ENCODE results near the gene CREG1. TPM values are rescaled to one million over a fixed set of nuclear protein-coding genes. Genes with fewer than 3 reads are reported as not detected.

Gene CREG1
- total RNA-seq, 1 donor from 2014 or later, result 36.0 TPM

GRCh38 chr1:167512046-167512654 lies 41.4 kb downstream of the CREG1 start:
- Histone ChIP-seq H3K36me3 (ENCODE audit: insufficient read depth, low read length) (no peaks in the 10 kb centered on the region), H3K9ac (ENCODE audit: low read length) (no peak overlapping the region), H3K27ac (ENCODE audit: low read depth, low read length) (no peak overlapping the region), H4K20me1 (ENCODE audit: insufficient read depth, low read length) (no peaks in the 10 kb centered on the region), H3K9me3 (ENCODE audit: insufficient read depth, low read depth, low read length) (no peaks in the 10 kb centered on the region), H3K4me3 (ENCODE audit: insufficient read depth, low read depth, low read length) (no peak overlapping the region), H3K79me2 (ENCODE audit: insufficient read depth, low read length) (no peaks in the 10 kb centered on the region), H3K4me1 (ENCODE audit: insufficient read depth, low read length) (no peaks in the 10 kb centered on the region), H2AFZ (ENCODE audit: low read depth, low read length) (no peak overlapping the region), H3K4me2 (ENCODE audit: low read length) (no peak overlapping the region), H3K27me3 (ENCODE audit: insufficient read depth, low read length) (peaks cover 3% of the 10 kb centered on the region)
- Mint-ChIP-seq H3K36me3 (ENCODE audit: low read depth, unreplicated experiment) (no peaks in the 10 kb centered on the region), H3K27me3 (ENCODE audit: low read depth, unreplicated experiment) (peaks cover 17% of the 10 kb centered on the region), H3K4me3 (ENCODE audit: unreplicated experiment) (no peak overlapping the region), H3K4me1 (ENCODE audit: low read depth, unreplicated experiment) (no peaks in the 10 kb centered on the region), H3K27ac (ENCODE audit: unreplicated experiment) (no peak overlapping the region), H3K9me3 (ENCODE audit: unreplicated experiment) (no peaks in the 10 kb centered on the region)
- no peak for FAIRE-seq
- DNase-seq (ENCODE audit: low read depth), result no peak
- TF ChIP-seq EZH2 (IDR thresholded peaks at IDR 0.05; ENCODE audit: insufficient read depth, low read length), result no peak

GRCh38 chr1:167511374-167511986 lies 42.1 kb downstream of the CREG1 start:
- H3K4me3 ChIP-seq (ENCODE audit: insufficient read depth, low read depth, low read length), result no peak overlapping the region
- no peak overlapping the region for H3K9ac ChIP-seq (ENCODE audit: low read length)
- Mint-ChIP-seq H3K36me3 (ENCODE audit: low read depth, unreplicated experiment) (no peaks in the 10 kb centered on the region), H3K9me3 (ENCODE audit: unreplicated experiment) (no peaks in the 10 kb centered on the region), H3K27me3 (ENCODE audit: low read depth, unreplicated experiment) (peaks cover 11% of the 10 kb centered on the region), H3K27ac (ENCODE audit: unreplicated experiment) (no peak overlapping the region), H3K4me3 (ENCODE audit: unreplicated experiment) (no peak overlapping the region), H3K4me1 (ENCODE audit: low read depth, unreplicated experiment) (no peaks in the 10 kb centered on the region)
- H3K79me2 ChIP-seq (ENCODE audit: insufficient read depth, low read length), result no peaks in the 10 kb centered on the region
- no peak overlapping the region for H3K27ac ChIP-seq (ENCODE audit: low read depth, low read length)
- H3K27me3 ChIP-seq (ENCODE audit: insufficient read depth, low read length), result peaks cover 3% of the 10 kb centered on the region
- TF ChIP-seq CTCF (IDR thresholded peaks at IDR 0.05; ENCODE audit: insufficient read depth, low read depth, low read length) (no peak), EZH2 (IDR thresholded peaks at IDR 0.05; ENCODE audit: insufficient read depth, low read length) (no peak)
- H3K4me2 ChIP-seq (ENCODE audit: low read length), result no peak overlapping the region
- H4K20me1 ChIP-seq (ENCODE audit: insufficient read depth, low read length), result no peaks in the 10 kb centered on the region
- H3K9me3 ChIP-seq (ENCODE audit: insufficient read depth, low read depth, low read length), result no peaks in the 10 kb centered on the region
- no peak for FAIRE-seq
- no peaks in the 10 kb centered on the region for H3K36me3 ChIP-seq (ENCODE audit: insufficient read depth, low read length)
- no peaks in the 10 kb centered on the region for H3K4me1 ChIP-seq (ENCODE audit: insufficient read depth, low read length)
- H2AFZ ChIP-seq (ENCODE audit: low read depth, low read length), result no peak overlapping the region
- no peak for DNase-seq (ENCODE audit: low read depth)

- no peak for DNase-seq (ENCODE audit: low read depth)
- no peak for TF ChIP-seq CTCF (IDR thresholded peaks at IDR 0.05; ENCODE audit: insufficient read depth, low read depth, low read length)
- TF ChIP-seq EZH2 (IDR thresholded peaks at IDR 0.05; ENCODE audit: insufficient read depth, low read length), result no peak
Observed at GRCh38 chr1:167510881-167511280, 42.7 kb downstream of the CREG1 start.

More at GRCh38 chr1:167510881-167511280, 42.7 kb downstream of the CREG1 start:
- peaks cover 8% of the 10 kb centered on the region for H3K27me3 Mint-ChIP-seq (ENCODE audit: low read depth, unreplicated experiment)
- no peak overlapping the region for H3K27ac ChIP-seq (ENCODE audit: low read depth, low read length)
- H3K4me3 Mint-ChIP-seq (ENCODE audit: unreplicated experiment), result no peak overlapping the region
- no peaks in the 10 kb centered on the region for H4K20me1 ChIP-seq (ENCODE audit: insufficient read depth, low read length)
- FAIRE-seq, result no peak
- H3K9me3 ChIP-seq (ENCODE audit: insufficient read depth, low read depth, low read length), result no peaks in the 10 kb centered on the region
- H3K9me3 Mint-ChIP-seq (ENCODE audit: unreplicated experiment), result no peaks in the 10 kb centered on the region
- no peak overlapping the region for H3K4me2 ChIP-seq (ENCODE audit: low read length)
- no peaks in the 10 kb centered on the region for H3K36me3 Mint-ChIP-seq (ENCODE audit: low read depth, unreplicated experiment)
- H3K27me3 ChIP-seq (ENCODE audit: insufficient read depth, low read length), result peaks cover 3% of the 10 kb centered on the region
- no peaks in the 10 kb centered on the region for H3K4me1 ChIP-seq (ENCODE audit: insufficient read depth, low read length)
- no peak overlapping the region for H3K4me3 ChIP-seq (ENCODE audit: insufficient read depth, low read depth, low read length)
- no peaks in the 10 kb centered on the region for H3K79me2 ChIP-seq (ENCODE audit: insufficient read depth, low read length)
- H3K4me1 Mint-ChIP-seq (ENCODE audit: low read depth, unreplicated experiment), result no peaks in the 10 kb centered on the region
- H3K9ac ChIP-seq (ENCODE audit: low read length), result no peak overlapping the region
- no peak overlapping the region for H3K27ac Mint-ChIP-seq (ENCODE audit: unreplicated experiment)
- H3K36me3 ChIP-seq (ENCODE audit: insufficient read depth, low read length), result no peaks in the 10 kb centered on the region
- no peak overlapping the region for H2AFZ ChIP-seq (ENCODE audit: low read depth, low read length)
